Measurements from ENCODE around the gene NFATC2.
A peak's percentile ranks its signal among the peaks of the same experiment; 100 is the strongest.
"Not testable (repeated sequence)": the region's sequence is repeated elsewhere in the genome, so short reads cannot be mapped to it uniquely, and the experiment has no call there.

Gene NFATC2

GRCh38 chr20:51540074-51540473, 2.4 kb downstream of the NFATC2 start:
- not testable (repeated sequence) for DNase-seq (ENCODE audit: low spot score)

- no peak for DNase-seq (ENCODE audit: low spot score)
These were observed 6.1 kb downstream of the NFATC2 start for GRCh38 chr20:51536116-51537069.

- DNase-seq (ENCODE audit: low spot score) = no peak
These were observed 6.8 kb downstream of the NFATC2 start for GRCh38 chr20:51535674-51536073.

GRCh38 chr20:51535075-51535386, 7.5 kb downstream of the NFATC2 start:
- no peak for DNase-seq (ENCODE audit: low spot score)

GRCh38 chr20:51533291-51534172, 9.0 kb downstream of the NFATC2 start:
- no peak for DNase-seq (ENCODE audit: low spot score)

- DNase-seq (ENCODE audit: low spot score) = no peak
These were observed 9.8 kb downstream of the NFATC2 start for GRCh38 chr20:51532577-51533191.

GRCh38 chr20:51531712-51532456, 10.6 kb downstream of the NFATC2 start:
- DNase-seq (ENCODE audit: low spot score) = no peak

- no peak for DNase-seq (ENCODE audit: low spot score)
These were observed 11.3 kb downstream of the NFATC2 start for GRCh38 chr20:51531141-51531710.

GRCh38 chr20:51529758-51530157, 12.8 kb downstream of the NFATC2 start:
- no peak for DNase-seq (ENCODE audit: low spot score)

- DNase-seq (ENCODE audit: low spot score) = peak; percentile 59
These were observed 13.3 kb downstream of the NFATC2 start for GRCh38 chr20:51529081-51529681.

- DNase-seq (ENCODE audit: low spot score) = no peak
These were observed 14.1 kb downstream of the NFATC2 start for GRCh38 chr20:51528263-51529027.

GRCh38 chr20:51526754-51527153, 15.8 kb downstream of the NFATC2 start:
- DNase-seq (ENCODE audit: low spot score) = no peak

- no peak for DNase-seq (ENCODE audit: low spot score)
These were observed 16.4 kb downstream of the NFATC2 start for GRCh38 chr20:51526106-51526470.

- no peak for DNase-seq (ENCODE audit: low spot score)
These were observed 17.0 kb downstream of the NFATC2 start for GRCh38 chr20:51525241-51526105.

- DNase-seq (ENCODE audit: low spot score) = no peak
These were observed 19.1 kb downstream of the NFATC2 start for GRCh38 chr20:51523276-51524013.

GRCh38 chr20:51522207-51522606, 20.3 kb downstream of the NFATC2 start:
- DNase-seq (ENCODE audit: low spot score) = no peak

- DNase-seq (ENCODE audit: low spot score) = no peak
These were observed 24.7 kb downstream of the NFATC2 start for GRCh38 chr20:51517839-51518238.

GRCh38 chr20:51516855-51517254, 25.7 kb downstream of the NFATC2 start:
- no peak for DNase-seq (ENCODE audit: low spot score)

GRCh38 chr20:51514836-51515235, 27.7 kb downstream of the NFATC2 start:
- DNase-seq (ENCODE audit: low spot score) = no peak

Data from hematopoietic multipotent progenitor cell treated with erythropoietin and hydrocortisone succinate and interleukin-3 and kit ligand, for 17 days (in vitro differentiated cells).